B cell (primary cell): ENCODE measurements around the gene NOD2. TPM values are rescaled to one million over a fixed set of nuclear protein-coding genes. Genes with fewer than 3 reads are reported as not detected.

ENCODE experiments used
- ATAC-seq: fragments of 200-7000 bp; cut with Tn5 transposase; one replicate; pipeline ENCODE4 v1.10.0; 2021; ENCODE audit warnings: low read depth, mild to moderate bottlenecking, moderate number of reproducible peaks, moderate library complexity
- CTCF ChIA-PET: fragments of 350-600 bp; sonication (Branson Sonifier 250); formaldehyde crosslinking; loops from one replicate; lab custom pipeline; 2021; ENCODE audit warnings: antibody characterized with exemption, inconsistent platforms; lab: Charles Lee
- POLR2A ChIA-PET: fragments of 350-600 bp; sonication (Branson Sonifier 250); formaldehyde crosslinking; loops from one replicate; lab custom pipeline; 2021; ENCODE audit warnings: antibody characterized with exemption; lab: Charles Lee
- DNase-seq: peaks from one replicate; pipeline ENCODE4 v3.0.0; 2013
- H2AFZ ChIP-seq: 2 replicates; pipeline ENCODE4 v1.6.1; 2012; ENCODE audit warnings: mild to moderate bottlenecking, low read depth, low read length; ENCODE audit not compliant: insufficient read depth, poor library complexity, severe bottlenecking
- H3K27ac ChIP-seq, 2 donors: 1 replicate in 1 of 2; 2 replicates in 1 of 2; pipeline ENCODE4 v1.5.1; 2012 to 2013; ENCODE audit warnings: low read length in 2 of 2, mild to moderate bottlenecking in 2 of 2, moderate library complexity in 1 of 2
- H3K27me3 ChIP-seq, 4 experiments: fragments of 200-600 bp in 1 of 4; sonication (generic) in 1 of 4; replicated peaks in 1 of 4; 1 replicate in 2 of 4; 2 replicates in 2 of 4; pipeline versions ENCODE4 v1.6.1 to v1.7.0; 2013 to 2016; ENCODE audit warnings: low read length in 3 of 4, mild to moderate bottlenecking in 2 of 4, mixed read lengths in 1 of 4, moderate library complexity in 1 of 4; ENCODE audit not compliant: insufficient read depth in 4 of 4, control insufficient read depth in 3 of 4; ENCODE audit errors: control extremely low read depth in 1 of 4
- H3K36me3 ChIP-seq, 2 experiments: replicated peaks in 1 of 2; 1 replicate in 1 of 2; 2 replicates in 1 of 2; pipeline versions ENCODE4 v1.6.1 to v1.7.1; 2013; ENCODE audit warnings: low read length in 1 of 2; ENCODE audit not compliant: insufficient read depth in 2 of 2, control insufficient read depth in 1 of 2; ENCODE audit errors: control extremely low read depth in 1 of 2, extremely low read depth in 1 of 2
- H3K4me1 ChIP-seq, 2 donors: fragments of 200-600 bp in 1 of 2; sonication (generic) in 1 of 2; 1 replicate in 1 of 2; 2 replicates in 1 of 2; pipeline versions ENCODE4 v1.5.1 to v1.6.1; 2013 to 2017; ENCODE audit warnings: low read length in 2 of 2; ENCODE audit not compliant: control insufficient read depth in 2 of 2, insufficient read depth in 2 of 2
- H3K4me2 ChIP-seq: replicated peaks from 2 replicates; pipeline ENCODE3; 2012; ENCODE audit warnings: mild to moderate bottlenecking, low read depth, low read length; ENCODE audit not compliant: poor library complexity, severe bottlenecking
- H3K4me3 ChIP-seq, 5 experiments: fragments of 200-600 bp in 1 of 5; sonication (generic) in 1 of 5; 1 replicate in 3 of 5; 2 replicates in 2 of 5; pipeline versions ENCODE4 v1.5.1 to v1.7.0; 2011 to 2016; ENCODE audit warnings: low read length in 4 of 5, mild to moderate bottlenecking in 4 of 5, low read depth in 2 of 5, control low read depth in 1 of 5, moderate library complexity in 1 of 5; ENCODE audit not compliant: insufficient read depth in 1 of 5; ENCODE audit errors: control extremely low read depth in 1 of 5, extremely low read depth in 1 of 5
- H3K79me2 ChIP-seq: fragments of 200-600 bp; sonication (generic); one replicate; pipeline ENCODE4 v1.6.0; 2016; ENCODE audit warnings: low read length; ENCODE audit not compliant: control insufficient read depth, insufficient read depth
- H3K9ac ChIP-seq: fragments of 200-600 bp; sonication (generic); 2 replicates; pipeline ENCODE4 v1.6.1; 2017; ENCODE audit warnings: mild to moderate bottlenecking, low read length, moderate library complexity
- H3K9me3 ChIP-seq, 3 donors: one replicate each; pipeline versions ENCODE4 v1.6.1 to v1.7.1; 2013; ENCODE audit warnings: low read length in 2 of 3; ENCODE audit not compliant: control insufficient read depth in 2 of 3, insufficient read depth in 1 of 3; ENCODE audit errors: control extremely low read depth in 1 of 3
- H4K20me1 ChIP-seq: 2 replicates; pipeline ENCODE4 v1.6.0; 2012; ENCODE audit warnings: mild to moderate bottlenecking, low read length; ENCODE audit not compliant: insufficient read depth, control insufficient read depth, poor library complexity, severe bottlenecking
- H3K27ac Mint-ChIP-seq: one replicate; pipeline ENCODE4 v1.8.0; 2021; ENCODE audit warnings: mixed read lengths
- H3K27me3 Mint-ChIP-seq: one replicate; pipeline ENCODE4 v1.8.0; 2021; ENCODE audit warnings: mixed read lengths
- H3K4me1 Mint-ChIP-seq: one replicate; pipeline ENCODE4 v1.8.0; 2021; ENCODE audit warnings: mixed read lengths
- H3K4me3 Mint-ChIP-seq: one replicate; pipeline ENCODE4 v1.8.0; 2021; ENCODE audit warnings: mixed read lengths
- H3K9me3 Mint-ChIP-seq: one replicate; pipeline ENCODE4 v1.8.0; 2022; ENCODE audit warnings: mixed read lengths; ENCODE audit not compliant: insufficient read depth
- CTCF ChIP-seq: fragments of 200-600 bp; IDR thresholded peaks from one replicate; pipeline ENCODE4 v1.8.0; 2022; ENCODE audit warnings: antibody characterized with exemption, mild to moderate bottlenecking
- EZH2 ChIP-seq: IDR thresholded peaks from 2 replicates; pipeline ENCODE4 v1.6.1; 2012; ENCODE audit warnings: borderline replicate concordance, low read depth, mild to moderate bottlenecking, moderate library complexity, low read length; ENCODE audit not compliant: insufficient read depth, poor library complexity, severe bottlenecking
- WGBS: methylation state at CpG from one replicate; pipeline ENCODE4 v1.1.5; 2013; ENCODE audit warnings: missing lambda C conversion rate; ENCODE audit not compliant: insufficient coverage; 5-methylcytosine and 5-hydroxymethylcytosine counted together
- intact Hi-C: fragments of 100-400 bp; cut with micrococcal nuclease; formaldehyde crosslinking; loops from one replicate; pipeline ENCODE4 v1.10.0; 2022
- polyA plus RNA-seq: library from polyadenylated mRNA; depleted of rRNA; stranded (reverse); fragments of >200 nt; gene quantifications from 2 replicates; pipeline ENCODE4 v1.2.3, GENCODE V29; 2012
- total RNA-seq, 2 donors: library from RNA; stranded (reverse); fragments of 120-200 nt in 1 of 2; gene quantifications; 1 replicate in 1 of 2; 2 replicates in 1 of 2; pipeline versions ENCODE4 v1.2.3 to v1.2.4, GENCODE V29; 2013 to 2022

The NOD2 gene
- total and polyA plus RNA-seq, 2 donors (not counting 1 experiment from before 2014, with no cell fraction given): 1.2 to 1.8 TPM

- ChIA-PET POLR2A (no interaction called here), CTCF (no interaction called here)
- Mint-ChIP-seq H3K27ac (no peak overlapping the region), H3K4me3 (no peak overlapping the region), H3K9me3 (peaks cover 1% of the 10 kb centered on the region), H3K4me1 (peaks cover 2% of the 10 kb centered on the region), H3K27me3 (no peaks in the 10 kb centered on the region)
- Histone ChIP-seq H3K36me3 (no peaks in the 10 kb centered on the region), H3K79me2 (no peaks in the 10 kb centered on the region), H3K4me1 (peaks cover 0 to 4% of the 10 kb centered on the region in 2 donors), H3K4me2 (no peak overlapping the region), H3K9me3 (peaks cover 0 to 5% (median 0%) of the 10 kb centered on the region in 3 donors), H3K4me3 (no peak overlapping the region), H4K20me1 (no peaks in the 10 kb centered on the region), H3K9ac (no peak overlapping the region), H2AFZ (no peak overlapping the region), H3K27ac (no peak overlapping the region), H3K27me3 (no peaks in the 10 kb centered on the region)
- no peak for TF ChIP-seq EZH2
- TF ChIP-seq CTCF: no peak
- intact Hi-C loops: no loop called here
- ATAC-seq (no peak), DNase-seq (no peak)
- WGBS: 95% methylated on average over 13 of the region's 16 CpGs
Observed at GRCh38 chr16:50718061-50718760, 24.8 kb downstream of the NOD2 start.

GRCh38 chr16:50718761-50719400 lies 25.5 kb downstream of the NOD2 start:
- intact Hi-C loops: no loop called here
- Histone ChIP-seq H3K27me3 (no peaks in the 10 kb centered on the region), H3K9ac (no peak overlapping the region), H3K4me3 (no peak overlapping the region), H3K9me3 (peaks cover 0 to 5% (median 3%) of the 10 kb centered on the region in 3 donors), H4K20me1 (no peaks in the 10 kb centered on the region), H3K79me2 (no peaks in the 10 kb centered on the region), H3K27ac (no peak overlapping the region), H3K4me2 (no peak overlapping the region), H3K36me3 (no peaks in the 10 kb centered on the region), H2AFZ (no peak overlapping the region), H3K4me1 (peaks cover 0 to 4% of the 10 kb centered on the region in 2 donors)
- H3K27ac Mint-ChIP-seq: no peak overlapping the region
- H3K4me1 Mint-ChIP-seq: peaks cover 2% of the 10 kb centered on the region
- ChIA-PET POLR2A (no interaction called here), CTCF (interaction anchor here (1.5 kb wide), 1 partner anchor 51 kb away, joined by 3 read pairs; no protein-coding TSS in a partner anchor)
- H3K9me3 Mint-ChIP-seq: peaks cover 5% of the 10 kb centered on the region
- ATAC-seq (no peak), DNase-seq (no peak)
- H3K27me3 Mint-ChIP-seq: no peaks in the 10 kb centered on the region
- WGBS: 100% methylated on average over 3 of the region's 9 CpGs
- no peak overlapping the region for H3K4me3 Mint-ChIP-seq
- no peak for TF ChIP-seq CTCF
- TF ChIP-seq EZH2: no peak
